ENCODE data around the gene NF2.

Gene NF2

DNA sequence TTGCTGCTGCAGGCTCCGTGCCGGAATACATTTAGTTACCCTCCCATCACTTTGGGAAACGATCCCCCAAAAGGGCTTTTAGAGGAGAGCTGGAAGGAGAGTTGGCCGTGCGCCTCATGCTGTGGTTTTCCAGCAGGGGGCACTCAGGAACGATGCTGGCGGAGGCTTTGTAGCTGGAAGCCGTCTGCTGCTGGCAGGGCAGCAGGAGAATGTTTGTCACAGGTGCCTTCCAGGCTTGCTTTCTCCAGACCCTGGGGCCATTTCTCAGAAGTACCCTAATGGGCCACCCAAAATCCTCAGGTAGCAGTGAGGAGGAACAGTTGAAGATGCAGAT is 86.4 kb downstream of the NF2 start:
- Histone ChIP-seq H3K9ac (ENCODE audit: insufficient read length, low read depth) (no peak overlapping the region), H3K4me1 (ENCODE audit: insufficient read depth, insufficient read length) (peaks cover 28% of the 10 kb centered on the region), H3K27me3 (ENCODE audit: insufficient read depth, insufficient read length) (no peaks in the 10 kb centered on the region), H3K9me3 (ENCODE audit: insufficient read depth, low read length) (no peaks in the 10 kb centered on the region), H3K4me3 (ENCODE audit: insufficient read length, low read depth) (no peak overlapping the region), H3K36me3 (ENCODE audit: insufficient read depth, insufficient read length, low read length) (peaks cover 12% of the 10 kb centered on the region)
- DNase-seq (ENCODE audit: low read depth, low spot score), result peak; percentile 38
- TF ChIP-seq ZNF274 (IDR thresholded peaks at IDR 0.05; ENCODE audit: low read depth, low read length) (no peak), SUZ12 (IDR thresholded peaks at IDR 0.05; ENCODE audit: extremely low read depth, insufficient read depth, insufficient read length) (no peak), YY1 (IDR thresholded peaks at IDR 0.05; ENCODE audit: insufficient read depth, insufficient read length) (no peak)

- no peak for DNase-seq (ENCODE audit: low read depth, low spot score)
- Histone ChIP-seq H3K4me3 (ENCODE audit: insufficient read length, low read depth) (no peak overlapping the region), H3K36me3 (ENCODE audit: insufficient read depth, insufficient read length, low read length) (peaks cover 18% of the 10 kb centered on the region), H3K4me1 (ENCODE audit: insufficient read depth, insufficient read length) (peaks cover 28% of the 10 kb centered on the region), H3K9ac (ENCODE audit: insufficient read length, low read depth) (no peak overlapping the region), H3K27me3 (ENCODE audit: insufficient read depth, insufficient read length) (no peaks in the 10 kb centered on the region), H3K9me3 (ENCODE audit: insufficient read depth, low read length) (no peaks in the 10 kb centered on the region)
- TF ChIP-seq ZNF274 (IDR thresholded peaks at IDR 0.05; ENCODE audit: low read depth, low read length) (no peak), SUZ12 (IDR thresholded peaks at IDR 0.05; ENCODE audit: extremely low read depth, insufficient read depth, insufficient read length) (no peak), YY1 (IDR thresholded peaks at IDR 0.05; ENCODE audit: insufficient read depth, insufficient read length) (no peak)
Observed at GRCh38 chr22:29690476-29690875, 87.0 kb downstream of the NF2 start.

GRCh38 chr22:29691636-29692326 is 88.3 kb downstream of the NF2 start:
- DNase-seq (ENCODE audit: low read depth, low spot score), result no peak
- Histone ChIP-seq H3K4me1 (ENCODE audit: insufficient read depth, insufficient read length) (peaks cover 28% of the 10 kb centered on the region), H3K27me3 (ENCODE audit: insufficient read depth, insufficient read length) (no peaks in the 10 kb centered on the region), H3K9me3 (ENCODE audit: insufficient read depth, low read length) (no peaks in the 10 kb centered on the region), H3K9ac (ENCODE audit: insufficient read length, low read depth) (peak overlapping the region; percentile 39), H3K4me3 (ENCODE audit: insufficient read length, low read depth) (no peak overlapping the region), H3K36me3 (ENCODE audit: insufficient read depth, insufficient read length, low read length) (peaks cover 19% of the 10 kb centered on the region)
- TF ChIP-seq ZNF274 (IDR thresholded peaks at IDR 0.05; ENCODE audit: low read depth, low read length) (no peak), SUZ12 (IDR thresholded peaks at IDR 0.05; ENCODE audit: extremely low read depth, insufficient read depth, insufficient read length) (no peak), YY1 (IDR thresholded peaks at IDR 0.05; ENCODE audit: insufficient read depth, insufficient read length) (no peak)

DNA sequence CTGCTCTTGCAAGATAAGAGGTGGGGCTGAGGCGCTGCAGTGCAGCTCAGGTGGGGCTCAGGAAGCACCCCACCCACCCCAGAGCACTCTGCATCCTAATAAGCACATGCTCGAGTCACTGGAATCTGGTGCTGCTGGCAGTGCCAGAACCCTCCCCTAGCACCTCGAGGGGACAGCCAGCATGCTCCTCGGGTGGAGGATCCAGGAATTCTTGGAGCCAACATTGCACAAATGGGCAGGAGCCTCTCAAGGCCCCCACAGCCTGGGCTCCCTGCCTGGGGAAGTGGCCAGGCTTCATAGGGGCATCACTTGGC is 88.9 kb downstream of the NF2 start:
- H3K36me3 ChIP-seq (ENCODE audit: insufficient read depth, insufficient read length, low read length), result peaks cover 17% of the 10 kb centered on the region
- H3K27me3 ChIP-seq (ENCODE audit: insufficient read depth, insufficient read length), result no peaks in the 10 kb centered on the region
- peak overlapping the region; percentile 39 for H3K9ac ChIP-seq (ENCODE audit: insufficient read length, low read depth)
- no peaks in the 10 kb centered on the region for H3K9me3 ChIP-seq (ENCODE audit: insufficient read depth, low read length)
- no peak overlapping the region for H3K4me3 ChIP-seq (ENCODE audit: insufficient read length, low read depth)
- DNase-seq (ENCODE audit: low read depth, low spot score), result no peak
- H3K4me1 ChIP-seq (ENCODE audit: insufficient read depth, insufficient read length), result peaks cover 28% of the 10 kb centered on the region
- TF ChIP-seq ZNF274 (IDR thresholded peaks at IDR 0.05; ENCODE audit: low read depth, low read length) (no peak), YY1 (IDR thresholded peaks at IDR 0.05; ENCODE audit: insufficient read depth, insufficient read length) (no peak), SUZ12 (IDR thresholded peaks at IDR 0.05; ENCODE audit: extremely low read depth, insufficient read depth, insufficient read length) (no peak)

GRCh38 chr22:29693161-29693560 is 89.7 kb downstream of the NF2 start:
- TF ChIP-seq SUZ12 (IDR thresholded peaks at IDR 0.05; ENCODE audit: extremely low read depth, insufficient read depth, insufficient read length) (no peak), ZNF274 (IDR thresholded peaks at IDR 0.05; ENCODE audit: low read depth, low read length) (no peak)
- Histone ChIP-seq H3K36me3 (ENCODE audit: insufficient read depth, insufficient read length, low read length) (peaks cover 20% of the 10 kb centered on the region), H3K27me3 (ENCODE audit: insufficient read depth, insufficient read length) (no peaks in the 10 kb centered on the region), H3K4me1 (ENCODE audit: insufficient read depth, insufficient read length) (peaks cover 28% of the 10 kb centered on the region), H3K9ac (ENCODE audit: insufficient read length, low read depth) (no peak overlapping the region), H3K4me3 (ENCODE audit: insufficient read length, low read depth) (no peak overlapping the region), H3K9me3 (ENCODE audit: insufficient read depth, low read length) (no peaks in the 10 kb centered on the region)
- no peak for DNase-seq (ENCODE audit: low read depth, low spot score)

GRCh38 chr22:29693671-29694070 is 90.2 kb downstream of the NF2 start:
- Histone ChIP-seq H3K9me3 (ENCODE audit: insufficient read depth, low read length) (no peaks in the 10 kb centered on the region), H3K9ac (ENCODE audit: insufficient read length, low read depth) (no peak overlapping the region), H3K4me3 (ENCODE audit: insufficient read length, low read depth) (no peak overlapping the region), H3K27me3 (ENCODE audit: insufficient read depth, insufficient read length) (no peaks in the 10 kb centered on the region), H3K36me3 (ENCODE audit: insufficient read depth, insufficient read length, low read length) (peaks cover 20% of the 10 kb centered on the region), H3K4me1 (ENCODE audit: insufficient read depth, insufficient read length) (peaks cover 28% of the 10 kb centered on the region)
- DNase-seq (ENCODE audit: low read depth, low spot score), result no peak
- no peak for TF ChIP-seq ZNF274 (IDR thresholded peaks at IDR 0.05; ENCODE audit: low read depth, low read length)
- TF ChIP-seq SUZ12 (IDR thresholded peaks at IDR 0.05; ENCODE audit: extremely low read depth, insufficient read depth, insufficient read length), result no peak
- no peak for TF ChIP-seq YY1 (IDR thresholded peaks at IDR 0.05; ENCODE audit: insufficient read depth, insufficient read length)

GRCh38 chr22:29695129-29695926 is 91.9 kb downstream of the NF2 start:
- Histone ChIP-seq H3K4me1 (ENCODE audit: insufficient read depth, insufficient read length) (peaks cover 22% of the 10 kb centered on the region), H3K27me3 (ENCODE audit: insufficient read depth, insufficient read length) (no peaks in the 10 kb centered on the region), H3K9ac (ENCODE audit: insufficient read length, low read depth) (no peak overlapping the region), H3K36me3 (ENCODE audit: insufficient read depth, insufficient read length, low read length) (peaks cover 20% of the 10 kb centered on the region), H3K4me3 (ENCODE audit: insufficient read length, low read depth) (no peak overlapping the region), H3K9me3 (ENCODE audit: insufficient read depth, low read length) (no peaks in the 10 kb centered on the region)
- no peak for DNase-seq (ENCODE audit: low read depth, low spot score)
- TF ChIP-seq YY1 (IDR thresholded peaks at IDR 0.05; ENCODE audit: insufficient read depth, insufficient read length) (no peak), ZNF274 (IDR thresholded peaks at IDR 0.05; ENCODE audit: low read depth, low read length) (no peak), SUZ12 (IDR thresholded peaks at IDR 0.05; ENCODE audit: extremely low read depth, insufficient read depth, insufficient read length) (no peak)

All from NT2/D1 (cell line).